ENCODE measurements around the gene RBPJL. TPM values are rescaled to one million over a fixed set of nuclear protein-coding genes. Genes with fewer than 3 reads are reported as not detected.

The RBPJL gene
- total RNA-seq, 1 donor from 2014 or later = not detected

- no peak overlapping the region for H3K4me3 Mint-ChIP-seq
- TF ChIP-seq, protein P1, sequence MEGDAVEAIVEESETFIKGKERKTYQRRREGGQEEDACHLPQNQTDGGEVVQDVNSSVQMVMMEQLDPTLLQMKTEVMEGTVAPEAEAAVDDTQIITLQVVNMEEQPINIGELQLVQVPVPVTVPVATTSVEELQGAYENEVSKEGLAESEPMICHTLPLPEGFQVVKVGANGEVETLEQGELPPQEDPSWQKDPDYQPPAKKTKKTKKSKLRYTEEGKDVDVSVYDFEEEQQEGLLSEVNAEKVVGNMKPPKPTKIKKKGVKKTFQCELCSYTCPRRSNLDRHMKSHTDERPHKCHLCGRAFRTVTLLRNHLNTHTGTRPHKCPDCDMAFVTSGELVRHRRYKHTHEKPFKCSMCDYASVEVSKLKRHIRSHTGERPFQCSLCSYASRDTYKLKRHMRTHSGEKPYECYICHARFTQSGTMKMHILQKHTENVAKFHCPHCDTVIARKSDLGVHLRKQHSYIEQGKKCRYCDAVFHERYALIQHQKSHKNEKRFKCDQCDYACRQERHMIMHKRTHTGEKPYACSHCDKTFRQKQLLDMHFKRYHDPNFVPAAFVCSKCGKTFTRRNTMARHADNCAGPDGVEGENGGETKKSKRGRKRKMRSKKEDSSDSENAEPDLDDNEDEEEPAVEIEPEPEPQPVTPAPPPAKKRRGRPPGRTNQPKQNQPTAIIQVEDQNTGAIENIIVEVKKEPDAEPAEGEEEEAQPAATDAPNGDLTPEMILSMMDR (IDR thresholded peaks at IDR 0.05) = no peak
- ATAC-seq (ENCODE audit: low read depth) (no peak), DNase-seq (no peak)
- no peaks in the 10 kb centered on the region for H3K27me3 Mint-ChIP-seq
- no peaks in the 10 kb centered on the region for H3K9me3 Mint-ChIP-seq
- H3K4me1 Mint-ChIP-seq = no peaks in the 10 kb centered on the region
- ChIA-PET CTCF (no interaction called here), POLR2A (no interaction called here)
- intact Hi-C loops (cut with micrococcal nuclease) = no loop called here
- no peaks in the 10 kb centered on the region for H3K36me3 Mint-ChIP-seq (ENCODE audit: low read depth)
- no peak overlapping the region for H3K27ac Mint-ChIP-seq
Measured at GRCh38 chr20:45329497-45330319, 23.1 kb downstream of the RBPJL start.

DNA sequence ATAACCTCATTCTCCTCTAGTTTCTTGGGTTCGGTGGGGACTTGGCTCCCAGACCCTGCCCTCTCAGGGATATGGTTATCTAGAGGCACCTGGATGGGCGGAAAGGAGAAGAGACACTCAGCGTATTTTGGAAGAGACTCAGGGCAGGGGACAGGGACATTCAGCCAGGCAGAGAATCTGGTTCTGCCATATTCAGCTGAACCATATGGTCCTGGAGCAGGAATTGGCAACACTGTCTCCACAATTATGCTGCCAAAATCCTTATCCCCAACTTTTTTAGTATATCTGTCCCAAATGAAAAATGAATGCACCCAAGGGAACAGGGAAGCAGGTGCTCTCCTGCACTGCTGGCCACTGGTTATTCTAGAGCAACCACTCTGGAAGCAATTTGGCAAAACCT lies 23.8 kb downstream of the RBPJL start:
- Mint-ChIP-seq H3K4me3 (no peak overlapping the region), H3K4me1 (no peaks in the 10 kb centered on the region), H3K27ac (no peak overlapping the region), H3K27me3 (no peaks in the 10 kb centered on the region), H3K9me3 (no peaks in the 10 kb centered on the region), H3K36me3 (ENCODE audit: low read depth) (no peaks in the 10 kb centered on the region)
- POLR2A ChIA-PET = no interaction called here
- intact Hi-C loops (cut with micrococcal nuclease) = no loop called here
- no peak for ATAC-seq (ENCODE audit: low read depth)
- no peak for DNase-seq
- CTCF ChIA-PET = no interaction called here
- TF ChIP-seq, protein P1 (IDR thresholded peaks at IDR 0.05) = no peak

GRCh38 chr20:45336530-45337366 lies 30.1 kb downstream of the RBPJL start:
- TF ChIP-seq, protein P1 (IDR thresholded peaks at IDR 0.05) = no peak
- DNase-seq = no peak
- Mint-ChIP-seq H3K4me3 (no peak overlapping the region), H3K36me3 (ENCODE audit: low read depth) (no peaks in the 10 kb centered on the region), H3K27me3 (peaks cover 5% of the 10 kb centered on the region), H3K4me1 (no peaks in the 10 kb centered on the region), H3K27ac (no peak overlapping the region), H3K9me3 (no peaks in the 10 kb centered on the region)
- intact Hi-C loops (cut with micrococcal nuclease) = no loop called here
- no peak for ATAC-seq (ENCODE audit: low read depth)
- POLR2A ChIA-PET = no interaction called here
- CTCF ChIA-PET = no interaction called here

DNA sequence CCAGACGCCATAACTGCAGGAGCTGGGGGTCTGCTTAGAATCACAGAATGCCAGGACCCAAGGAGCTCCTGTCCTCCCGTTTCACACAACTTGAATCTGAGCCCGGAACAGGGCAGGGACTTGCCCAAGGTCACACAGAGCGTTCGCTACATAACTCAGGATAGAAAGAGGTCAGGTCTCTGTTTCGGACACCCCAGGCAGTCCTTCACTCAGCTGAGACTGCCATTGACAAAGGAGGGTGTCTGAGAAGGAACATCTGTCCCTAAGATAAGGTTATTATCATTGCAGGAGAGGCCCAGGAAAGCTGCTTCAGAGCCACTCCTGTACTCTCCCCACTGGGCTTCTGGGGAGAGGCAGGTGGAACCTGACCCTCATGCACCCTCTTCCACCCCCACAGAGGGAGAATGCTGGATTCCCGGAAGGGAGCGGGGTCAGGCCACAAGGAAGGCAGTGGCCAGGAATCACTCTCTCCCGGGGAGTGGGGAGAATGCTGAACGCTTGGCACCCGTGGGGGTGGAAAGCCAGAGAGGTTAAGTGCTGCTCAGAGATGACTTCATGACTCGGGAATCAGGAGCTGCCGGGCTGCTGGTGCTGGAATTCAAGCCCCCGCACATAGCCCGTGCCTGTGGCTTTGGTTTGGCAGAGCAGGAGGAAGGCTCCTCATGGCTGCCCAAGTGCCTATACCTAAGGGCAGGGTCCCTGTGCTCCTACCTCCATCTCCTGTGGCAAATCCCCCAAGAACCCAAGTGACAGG lies 30.9 kb downstream of the RBPJL start:
- no peak for ATAC-seq (ENCODE audit: low read depth)
- TF ChIP-seq, protein P1 (IDR thresholded peaks at IDR 0.05) = no peak

More for the DNA sequence above, 30.9 kb downstream of the RBPJL start:
- Mint-ChIP-seq H3K36me3 (ENCODE audit: low read depth) (no peaks in the 10 kb centered on the region), H3K9me3 (no peaks in the 10 kb centered on the region), H3K27ac (no peak overlapping the region), H3K27me3 (peaks cover 5% of the 10 kb centered on the region), H3K4me3 (no peak overlapping the region), H3K4me1 (no peaks in the 10 kb centered on the region)
- intact Hi-C loops (cut with micrococcal nuclease) = no loop called here
- DNase-seq = no peak
- POLR2A ChIA-PET = no interaction called here
- CTCF ChIA-PET = no interaction called here

Measured in activated B cell treated with CpG ODN at 0.5 μM for 24 hours (primary cell).